ENCODE measurements around the gene TP73. TPM values are rescaled to one million over a fixed set of nuclear protein-coding genes. Genes with fewer than 3 reads are reported as not detected.

The TP73 gene
- total RNA-seq, 2 donors from 2014 or later = 0.06 TPM; not detected in 1

DNA sequence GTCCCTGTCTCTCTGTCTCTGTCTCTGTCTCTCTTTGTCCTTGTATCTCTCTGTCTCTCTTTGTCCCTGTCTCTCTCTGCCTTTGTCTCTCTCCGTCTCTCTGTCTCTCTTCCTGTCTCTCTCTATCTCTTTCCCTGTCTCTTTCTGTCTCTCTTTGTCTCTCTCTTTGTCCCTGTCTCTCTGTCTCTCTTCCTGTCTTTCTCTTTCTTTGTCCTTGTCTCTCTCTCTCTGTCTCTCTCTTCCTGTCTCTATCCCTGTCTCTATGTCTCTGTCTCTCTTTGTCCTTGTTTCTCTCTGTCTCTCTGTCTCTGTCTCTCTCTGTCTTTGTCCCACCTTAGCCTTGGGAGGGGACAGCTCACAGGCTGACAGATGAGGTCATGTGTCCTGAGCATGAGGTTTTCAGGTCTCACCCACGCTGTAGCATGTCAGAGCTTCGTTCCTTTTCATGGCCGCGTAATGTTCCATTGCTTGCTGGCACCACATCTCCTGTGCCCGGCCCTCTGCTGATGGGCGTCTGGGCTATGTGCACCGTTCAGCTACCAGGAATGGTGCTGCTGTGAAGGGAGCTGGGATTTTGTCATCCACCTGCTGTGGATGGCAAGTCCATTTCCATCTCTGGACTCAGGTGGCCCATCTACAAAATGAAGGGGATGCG is 27.6 kb downstream of the TP73 start:
- intact Hi-C loops (cut with DNase I) = no loop called here
- no peak for DNase-seq
- ATAC-seq = no peak

DNA sequence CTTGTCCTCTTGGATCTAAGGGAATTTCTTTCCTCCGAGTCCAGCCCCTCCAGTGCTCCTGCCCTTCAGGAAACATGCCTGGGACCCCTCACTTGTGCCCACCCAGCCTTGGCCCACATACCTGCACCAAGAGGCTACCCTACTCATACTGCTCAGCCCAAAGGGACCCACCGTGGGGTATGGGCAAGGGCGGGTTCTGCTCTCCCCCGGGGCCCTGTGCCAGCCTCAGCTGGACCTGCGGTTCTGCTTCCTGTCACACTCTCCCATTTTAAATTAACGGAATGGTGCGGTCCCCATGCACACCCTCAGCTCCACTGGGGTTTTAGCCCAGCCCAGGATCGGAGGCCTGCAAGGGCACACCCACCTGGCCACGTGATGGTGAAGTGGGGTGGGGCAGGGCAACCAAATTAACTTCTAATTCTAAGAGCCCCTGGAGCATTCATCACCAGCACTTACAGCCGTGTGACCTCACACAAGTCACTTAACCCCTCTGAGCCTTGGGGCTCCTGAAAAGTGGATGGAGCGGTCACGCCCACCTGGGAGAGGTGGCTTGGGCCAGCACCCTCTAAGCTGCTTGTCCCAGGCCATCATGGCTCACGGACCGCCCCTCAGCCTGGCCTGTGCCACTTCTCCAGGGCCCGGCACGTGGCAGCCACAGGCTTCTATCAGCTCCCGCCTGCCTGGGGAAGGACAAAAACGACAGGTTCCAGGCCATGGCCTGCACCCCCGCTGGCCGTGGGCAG is 28.3 kb downstream of the TP73 start:
- intact Hi-C loops (cut with DNase I) = no loop called here
- DNase-seq = no peak
- ATAC-seq = no peak

DNA sequence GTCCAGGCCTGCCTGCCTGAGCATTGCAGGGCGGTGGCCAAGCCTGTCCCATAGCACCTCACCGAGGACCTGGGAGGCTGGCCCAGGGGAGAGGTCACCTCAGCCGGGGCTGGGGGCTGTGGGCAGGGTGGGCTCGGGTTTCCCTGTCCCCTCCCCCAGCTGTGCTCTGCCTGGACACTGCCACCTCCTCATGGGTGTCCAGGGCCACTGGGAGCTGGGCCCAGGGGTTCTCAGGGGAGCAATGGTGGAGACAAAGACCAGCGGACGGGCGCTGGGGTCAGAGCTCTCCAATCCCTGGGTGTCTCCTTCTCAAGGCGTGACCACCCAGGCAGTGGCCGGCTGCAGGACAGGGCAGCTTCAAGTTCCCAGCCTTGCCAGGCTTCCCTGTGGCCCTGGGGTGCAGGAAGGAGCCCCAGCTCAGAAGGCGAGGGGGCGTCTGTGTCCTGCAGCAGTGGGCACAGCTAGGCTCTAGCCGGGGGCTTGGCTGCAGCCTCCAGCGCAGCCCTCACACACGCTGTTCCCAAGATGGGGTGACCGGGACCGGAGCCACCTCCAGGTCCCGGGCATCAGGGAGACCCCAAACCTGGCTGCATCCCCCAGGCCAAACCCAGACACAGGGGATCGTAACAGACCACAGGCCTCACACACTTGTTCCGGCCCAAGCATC is 29.0 kb downstream of the TP73 start:
- intact Hi-C loops (cut with DNase I) = no loop called here
- DNase-seq (no peak), ATAC-seq (no peak)

DNA sequence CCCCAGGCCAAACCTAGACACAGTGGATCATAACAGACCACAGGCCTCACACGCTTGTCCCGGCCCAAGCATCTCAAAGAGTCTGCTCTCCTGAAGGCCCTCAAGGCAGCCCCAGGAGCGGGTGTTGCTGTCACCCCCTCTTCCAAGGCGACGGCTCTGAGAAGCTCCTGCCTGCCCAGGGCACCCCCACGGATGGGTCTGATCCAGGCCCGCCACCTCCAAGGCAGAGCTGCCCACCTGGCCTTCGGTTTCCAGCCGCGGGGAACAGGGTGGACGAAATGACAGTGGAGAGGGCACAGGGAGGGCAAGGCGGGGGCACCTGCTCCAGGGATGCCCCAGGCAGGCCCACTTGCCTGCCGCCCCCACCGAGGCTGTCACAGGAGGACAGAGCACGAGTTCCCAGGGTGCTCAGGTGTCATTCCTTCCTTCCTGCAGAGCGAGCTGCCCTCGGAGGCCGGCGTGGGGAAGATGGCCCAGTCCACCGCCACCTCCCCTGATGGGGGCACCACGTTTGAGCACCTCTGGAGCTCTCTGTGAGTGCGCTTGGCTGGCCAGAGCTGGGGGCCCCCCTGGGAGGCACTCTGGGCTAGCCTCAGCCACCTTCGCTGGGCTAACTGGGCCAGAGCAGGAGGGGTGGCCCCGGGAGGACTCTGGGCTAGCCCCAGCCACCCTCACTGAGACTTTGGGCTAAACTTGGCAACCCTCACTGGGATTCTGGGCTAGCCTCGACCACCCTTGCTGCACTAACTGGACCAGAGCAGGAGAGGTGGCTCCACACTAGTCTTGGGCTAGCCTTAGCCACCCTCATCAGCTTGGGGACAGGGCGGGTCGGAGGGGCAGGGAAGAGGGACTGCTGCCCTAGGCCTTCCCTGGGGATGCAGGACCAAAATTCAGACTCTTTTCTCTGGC is 29.8 kb downstream of the TP73 start:
- DNase-seq (no peak), ATAC-seq (no peak)
- intact Hi-C loops (cut with DNase I) = no loop called here

DNA sequence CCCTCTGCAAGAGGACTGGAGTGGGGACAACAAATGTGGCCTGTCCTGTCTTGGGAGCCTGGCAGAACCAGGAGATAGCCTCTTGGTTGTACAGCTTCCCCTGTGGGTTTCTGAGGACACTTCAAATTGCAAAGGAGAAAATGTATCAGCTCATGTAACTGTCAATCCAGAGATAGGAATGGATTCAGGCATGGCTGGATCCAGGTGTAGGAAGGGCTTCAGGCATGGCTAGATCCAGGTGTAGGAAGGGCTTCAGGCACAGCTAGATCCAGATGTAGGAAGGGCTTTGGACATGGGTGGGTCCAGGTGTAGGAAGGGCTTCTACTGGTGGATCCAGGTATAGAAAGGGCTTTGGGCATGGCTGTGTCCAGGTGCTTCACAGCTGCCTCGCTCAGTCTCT is 30.9 kb downstream of the TP73 start:
- DNase-seq = no peak
- intact Hi-C loops (cut with DNase I) = no loop called here
- no peak for ATAC-seq

DNA sequence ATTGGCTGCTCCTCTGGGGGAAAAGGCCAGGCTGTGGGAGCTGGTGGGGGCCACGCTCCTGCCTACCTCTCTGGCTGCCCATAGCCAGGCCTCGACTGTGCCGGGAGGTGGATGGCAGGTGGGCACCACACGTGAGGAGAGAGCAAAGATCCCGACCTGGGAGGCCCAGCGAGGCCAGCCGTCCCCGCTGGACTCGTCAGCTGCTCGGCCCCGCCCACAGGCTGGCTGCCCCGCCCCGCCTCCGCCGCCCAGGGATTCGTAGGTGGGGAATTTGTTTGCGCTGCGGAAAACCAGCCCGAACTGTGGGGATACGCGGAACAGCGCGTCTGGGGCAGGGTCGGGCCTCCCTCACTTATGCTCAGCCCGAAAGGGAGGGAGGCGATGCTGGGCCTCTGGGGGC is 31.7 kb downstream of the TP73 start:
- ATAC-seq (no peak), DNase-seq (no peak)
- intact Hi-C loops (cut with DNase I) = no loop called here

DNA sequence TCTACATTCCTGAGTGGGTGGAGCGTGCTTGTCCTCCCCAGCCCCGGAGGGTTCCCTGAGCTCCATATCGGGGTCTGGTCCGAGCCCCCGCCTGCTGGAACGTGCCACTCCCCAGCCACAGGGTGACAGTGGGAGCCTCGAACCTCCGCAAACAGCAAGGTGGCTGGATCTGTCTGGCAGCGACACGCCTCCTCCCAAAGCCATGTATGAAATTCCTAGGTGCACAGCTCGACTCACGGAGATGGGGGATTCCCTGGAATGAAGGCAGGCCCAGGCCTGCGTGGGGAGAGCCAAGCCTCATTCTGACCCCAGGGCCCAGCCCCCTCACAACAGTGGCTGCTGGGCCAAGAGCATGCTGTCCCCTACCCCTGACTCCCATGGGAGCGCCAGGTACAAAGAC is 32.9 kb downstream of the TP73 start:
- ATAC-seq = no peak
- intact Hi-C loops (cut with DNase I) = no loop called here

DNA sequence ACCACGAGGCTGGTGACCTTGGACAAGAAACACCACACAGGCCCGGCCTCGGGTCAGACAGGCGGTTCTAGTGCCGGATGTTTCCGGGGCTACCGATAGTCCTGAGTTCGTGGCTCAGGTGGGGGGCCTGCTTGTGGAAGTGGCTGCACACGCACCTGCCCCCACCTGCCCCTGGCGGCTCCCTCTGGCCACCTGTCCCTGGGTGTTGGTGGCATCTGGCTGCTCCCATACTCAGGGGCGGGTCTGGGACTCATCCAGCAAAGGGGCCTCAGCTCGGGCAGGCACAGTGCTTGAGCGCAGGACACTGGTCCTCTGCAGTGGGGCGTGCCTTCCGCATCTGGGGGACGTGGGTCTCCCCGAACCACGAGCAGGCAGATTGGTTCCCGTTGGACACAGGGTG is 33.6 kb downstream of the TP73 start:
- ATAC-seq = no peak
- intact Hi-C loops (cut with DNase I) = no loop called here
- DNase-seq = no peak

More for the DNA sequence above, 32.9 kb downstream of the TP73 start:
- DNase-seq = no peak

DNA sequence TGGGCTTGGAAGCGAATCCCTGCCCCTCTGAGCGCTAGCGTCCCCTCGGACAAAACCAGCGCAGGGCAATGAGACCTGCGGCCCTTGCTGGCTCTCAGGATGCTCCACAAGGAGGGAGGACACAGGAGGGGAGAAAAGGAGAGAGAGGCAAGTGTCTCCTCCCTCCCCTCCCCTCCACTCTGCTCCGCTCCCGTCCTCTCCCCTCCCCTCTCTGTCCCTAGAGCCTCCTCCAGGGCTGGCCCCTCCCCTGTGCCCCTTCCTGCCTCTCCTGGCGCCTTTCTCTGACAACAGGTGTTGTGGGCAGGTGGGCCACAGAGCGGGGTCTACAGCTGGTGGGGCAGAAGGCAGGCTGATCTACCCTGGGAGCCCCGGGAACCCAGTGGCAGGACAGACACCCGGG is 35.2 kb downstream of the TP73 start:
- ATAC-seq (no peak), DNase-seq (no peak)
- intact Hi-C loops (cut with DNase I) = no loop called here

DNA sequence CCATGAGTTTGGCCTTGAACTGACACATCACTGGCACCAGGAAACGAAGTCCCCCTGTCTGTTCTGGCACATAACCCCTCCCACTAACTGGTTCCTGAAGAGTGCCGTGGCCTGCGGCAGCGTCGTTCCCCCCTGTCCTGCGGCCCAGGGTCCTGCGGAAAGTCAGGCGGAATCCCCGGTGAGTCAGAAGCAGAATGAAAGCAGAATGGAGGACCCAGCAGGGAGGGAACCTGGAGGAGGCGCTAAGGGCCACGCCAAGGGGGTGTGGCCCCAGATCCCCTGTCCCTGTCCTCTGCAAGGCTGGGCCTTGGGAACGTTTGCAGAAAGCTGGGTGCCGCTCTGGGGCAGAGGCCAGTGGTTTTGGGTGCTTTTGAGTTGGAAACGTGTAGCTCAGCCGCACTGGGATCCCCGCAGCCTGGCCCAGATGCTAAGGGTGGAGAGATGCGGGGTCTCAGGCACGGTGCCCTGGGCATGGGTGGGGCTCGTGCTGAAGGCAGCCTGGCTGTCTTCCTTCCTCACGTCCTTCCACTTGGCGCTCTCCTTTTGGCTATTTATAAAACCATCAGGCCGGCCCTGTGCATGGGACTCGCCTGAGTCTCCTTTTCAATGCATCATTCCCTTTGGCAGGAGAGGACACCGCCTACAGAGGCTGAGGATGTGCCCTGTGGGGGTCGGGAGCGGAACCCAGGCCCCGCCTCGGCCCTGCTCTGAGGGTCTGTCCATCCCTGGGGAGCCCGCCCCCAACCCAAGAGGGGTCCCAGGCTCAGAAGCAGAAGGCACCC is 36.2 kb downstream of the TP73 start:
- intact Hi-C loops (cut with DNase I) = no loop called here
- no peak for ATAC-seq
- no peak for DNase-seq

DNA sequence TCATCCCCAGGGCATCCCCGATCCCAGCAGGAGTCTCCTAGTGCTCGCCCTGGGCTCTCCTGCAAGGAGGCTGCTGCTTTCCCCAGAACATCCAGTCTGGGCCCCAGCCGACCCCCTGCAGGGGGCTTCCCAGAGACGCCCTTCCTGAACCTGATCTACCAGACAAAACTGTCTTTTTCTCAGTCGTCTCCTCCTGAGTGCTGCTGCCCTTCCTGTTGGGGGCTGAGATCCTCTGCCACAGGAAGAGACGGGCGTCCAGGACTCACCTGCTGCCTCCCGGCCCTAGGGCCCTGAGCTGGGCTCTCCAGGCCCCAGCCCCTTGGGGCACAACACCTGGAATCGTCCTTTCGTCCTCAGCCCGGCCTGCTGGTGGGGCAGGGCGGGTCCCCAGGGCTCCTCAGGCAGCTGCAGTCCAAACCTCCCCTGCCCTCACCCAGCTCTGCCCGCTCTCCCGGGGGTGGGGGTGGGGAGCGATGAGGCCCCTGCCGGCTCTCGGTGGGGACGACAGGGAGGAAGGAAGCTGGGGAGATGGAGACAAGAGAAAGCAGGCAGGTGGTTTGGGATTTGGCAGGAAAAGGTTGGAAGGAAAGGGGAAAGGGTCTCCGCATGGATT is 36.9 kb downstream of the TP73 start:
- intact Hi-C loops (cut with DNase I) = no loop called here
- no peak for DNase-seq
- no peak for ATAC-seq

DNA sequence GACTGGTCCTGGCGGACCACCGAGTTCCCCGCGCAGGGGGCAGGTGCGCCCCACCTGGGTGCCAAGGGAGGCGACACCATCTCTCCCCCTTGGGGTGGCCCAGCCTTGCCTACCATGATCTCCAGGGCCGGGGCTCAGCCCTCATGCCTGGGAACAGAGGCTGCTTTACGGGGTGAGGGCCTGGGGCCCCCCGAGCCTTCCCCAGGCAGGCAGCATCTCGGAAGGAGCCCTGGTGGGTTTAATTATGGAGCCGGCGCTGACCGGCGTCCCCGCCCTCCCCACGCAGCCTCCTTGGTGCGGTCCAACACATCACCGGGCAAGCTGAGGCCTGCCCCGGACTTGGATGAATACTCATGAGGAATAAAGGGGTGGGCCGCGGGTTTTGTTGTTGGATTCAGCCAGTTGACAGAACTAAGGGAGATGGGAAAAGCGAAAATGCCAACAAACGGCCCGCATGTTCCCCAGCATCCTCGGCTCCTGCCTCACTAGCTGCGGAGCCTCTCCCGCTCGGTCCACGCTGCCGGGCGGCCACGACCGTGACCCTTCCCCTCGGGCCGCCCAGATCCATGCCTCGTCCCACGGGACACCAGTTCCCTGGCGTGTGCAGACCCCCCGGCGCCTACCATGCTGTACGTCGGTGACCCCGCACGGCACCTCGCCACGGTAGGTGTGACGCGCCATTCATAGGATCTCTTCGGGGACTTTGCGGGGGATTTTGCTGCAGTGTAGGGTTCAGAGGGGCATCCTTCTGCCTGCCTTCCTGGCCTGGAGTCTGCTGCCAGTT is 38.2 kb downstream of the TP73 start:
- intact Hi-C loops (cut with DNase I) = no loop called here
- no peak for ATAC-seq
- no peak for DNase-seq

DNA sequence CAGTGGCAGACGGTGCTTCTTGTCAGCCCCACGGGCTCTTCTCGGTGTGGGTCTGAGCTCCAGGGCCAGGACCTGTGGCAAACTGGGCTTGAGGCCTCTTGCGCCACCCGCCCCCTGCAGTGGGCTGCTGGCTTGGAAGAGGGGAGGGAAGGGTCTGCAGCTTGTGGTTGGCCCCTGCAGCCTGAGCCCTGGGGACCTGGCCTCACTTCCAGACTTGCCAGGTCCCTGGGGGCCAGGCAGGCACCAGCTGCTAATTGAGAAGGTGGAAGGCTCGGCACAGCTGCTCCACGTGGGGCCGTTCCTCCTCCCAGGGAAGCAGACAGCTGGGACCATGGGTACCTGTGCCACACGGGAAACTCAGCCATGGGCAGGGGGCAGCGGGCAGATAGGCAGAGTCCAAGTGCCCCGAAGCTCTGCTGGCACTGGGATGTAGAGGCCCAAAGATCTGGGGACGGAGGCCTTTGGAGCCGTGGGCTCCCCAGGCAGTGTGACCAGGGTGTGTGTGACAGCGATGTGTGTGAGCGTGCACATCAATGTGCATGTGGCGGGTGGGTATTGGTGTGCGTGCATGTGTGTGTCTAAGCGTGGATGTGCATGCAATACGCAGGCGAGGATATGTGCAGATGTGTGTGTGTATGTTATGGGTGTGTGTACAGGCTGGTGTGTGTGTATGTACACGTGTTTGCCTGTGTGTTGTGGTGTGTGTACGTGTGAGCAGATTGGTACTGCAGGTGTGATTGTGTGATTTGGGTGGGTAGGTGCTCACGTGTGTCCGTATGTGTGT is 39.3 kb downstream of the TP73 start:
- ATAC-seq = no peak

DNA sequence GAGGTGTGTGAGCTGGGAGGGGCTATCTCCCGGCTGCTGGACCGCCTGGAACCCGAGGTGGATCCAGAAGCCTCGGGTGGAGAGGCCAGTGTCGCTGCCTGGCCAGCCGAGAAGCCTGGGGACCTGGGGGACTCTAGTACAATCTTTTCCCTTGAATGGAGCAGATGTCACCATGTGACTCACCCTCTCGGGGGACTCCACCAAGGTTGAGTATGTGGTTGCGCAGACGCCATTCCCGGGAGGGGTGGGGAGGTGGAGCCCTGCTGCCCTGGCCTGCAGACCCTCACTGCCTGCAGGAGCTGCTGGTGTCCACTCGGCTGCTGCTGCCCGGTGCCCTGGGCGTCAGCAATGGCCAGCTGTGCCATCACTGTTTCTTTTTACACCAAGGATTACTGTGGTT is 40.3 kb downstream of the TP73 start:
- intact Hi-C loops (cut with DNase I) = no loop called here
- ATAC-seq = no peak

More for the DNA sequence above, 39.3 kb downstream of the TP73 start:
- intact Hi-C loops (cut with DNase I) = no loop called here
- no peak for DNase-seq

DNA sequence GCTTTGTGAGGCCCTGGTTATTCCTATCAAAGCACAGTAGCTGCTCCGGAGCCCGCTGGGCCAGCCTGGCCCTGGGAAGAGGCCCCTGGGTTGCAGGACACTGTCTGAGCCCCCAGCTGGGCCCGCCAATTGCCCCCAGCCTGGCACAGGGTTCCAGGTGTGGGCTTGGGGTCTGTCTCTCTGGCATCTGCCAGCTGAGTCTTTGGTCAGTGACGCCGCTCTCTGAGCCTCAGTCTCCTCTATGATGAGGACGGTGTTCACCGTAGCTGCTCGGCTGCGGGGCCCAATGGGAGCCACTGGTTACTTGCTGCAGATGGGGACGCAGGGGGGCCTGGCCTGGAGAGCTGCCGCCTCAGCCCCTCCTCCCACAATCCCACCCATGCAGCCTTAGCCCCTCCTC is 41.0 kb downstream of the TP73 start:
- intact Hi-C loops (cut with DNase I) = no loop called here
- ATAC-seq = no peak
- DNase-seq = no peak

More for the DNA sequence above, 40.3 kb downstream of the TP73 start:
- DNase-seq = no peak

DNA sequence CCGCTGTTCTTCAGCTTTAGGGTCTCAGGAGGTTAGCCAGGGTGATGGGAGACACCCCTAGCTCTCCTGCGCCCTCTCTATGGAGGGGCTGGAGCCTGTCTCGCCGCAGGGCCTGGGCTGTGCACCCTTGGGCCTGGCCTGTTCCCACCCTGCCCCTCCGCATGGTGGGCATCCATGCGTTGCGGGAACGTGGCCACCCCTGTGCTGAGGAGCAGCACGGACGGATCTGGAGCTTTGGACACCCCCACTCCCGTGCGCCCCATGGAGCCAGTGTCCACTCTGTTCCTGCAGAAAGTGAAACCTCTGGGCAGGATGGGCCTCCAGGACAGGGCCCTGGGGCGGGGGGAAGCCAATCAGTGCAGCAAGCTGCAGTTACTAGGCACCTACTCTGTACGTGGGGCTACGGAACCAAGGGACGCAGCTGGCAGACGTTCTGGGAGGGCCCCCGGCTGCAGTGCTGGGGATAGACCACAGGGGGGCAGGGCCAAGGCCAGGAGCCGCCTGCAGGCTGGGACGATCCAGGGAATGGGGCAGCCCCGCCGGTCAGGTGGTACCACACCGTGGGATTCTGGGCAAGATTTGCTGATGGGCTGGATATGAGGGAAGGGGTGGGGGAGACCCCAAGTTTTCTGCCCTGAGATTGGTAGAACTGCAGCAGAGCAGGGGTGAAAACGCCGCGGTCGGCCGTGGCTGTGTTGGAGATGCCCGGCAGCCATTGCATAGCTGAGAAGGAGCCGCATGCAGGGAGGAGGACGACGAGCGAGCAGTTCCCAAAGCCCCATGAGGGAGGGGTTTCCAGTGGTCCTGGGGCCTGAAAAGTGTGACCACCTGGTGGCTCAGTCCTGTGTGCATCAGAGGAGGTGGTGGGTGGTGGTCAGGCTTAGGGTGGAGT is 43.3 kb downstream of the TP73 start:
- DNase-seq (peak; percentile 55), ATAC-seq (peak; percentile 80 to 82)
- intact Hi-C loops (cut with DNase I) = loop anchor here in 1 of 2 donors (5.0 kb wide), 1 partner anchor 107 kb away; no protein-coding TSS in a partner anchor

All from left cardiac atrium (tissue), 4 donors.